HL-60/S4 treated with phorbol 12-myristate 13-acetate at 8.2 ng/mL for 4 days and 3 days (cell line): ENCODE measurements around the gene CCDC106.

Experiments
- in situ Hi-C: fragments of 300-500 bp; cut with MboI; formaldehyde crosslinking; loops from 2 replicates; pipeline ENCODE4 v1.15.0; 2022; ENCODE audit warnings: low sequenced_read_pairs

Gene CCDC106

DNA sequence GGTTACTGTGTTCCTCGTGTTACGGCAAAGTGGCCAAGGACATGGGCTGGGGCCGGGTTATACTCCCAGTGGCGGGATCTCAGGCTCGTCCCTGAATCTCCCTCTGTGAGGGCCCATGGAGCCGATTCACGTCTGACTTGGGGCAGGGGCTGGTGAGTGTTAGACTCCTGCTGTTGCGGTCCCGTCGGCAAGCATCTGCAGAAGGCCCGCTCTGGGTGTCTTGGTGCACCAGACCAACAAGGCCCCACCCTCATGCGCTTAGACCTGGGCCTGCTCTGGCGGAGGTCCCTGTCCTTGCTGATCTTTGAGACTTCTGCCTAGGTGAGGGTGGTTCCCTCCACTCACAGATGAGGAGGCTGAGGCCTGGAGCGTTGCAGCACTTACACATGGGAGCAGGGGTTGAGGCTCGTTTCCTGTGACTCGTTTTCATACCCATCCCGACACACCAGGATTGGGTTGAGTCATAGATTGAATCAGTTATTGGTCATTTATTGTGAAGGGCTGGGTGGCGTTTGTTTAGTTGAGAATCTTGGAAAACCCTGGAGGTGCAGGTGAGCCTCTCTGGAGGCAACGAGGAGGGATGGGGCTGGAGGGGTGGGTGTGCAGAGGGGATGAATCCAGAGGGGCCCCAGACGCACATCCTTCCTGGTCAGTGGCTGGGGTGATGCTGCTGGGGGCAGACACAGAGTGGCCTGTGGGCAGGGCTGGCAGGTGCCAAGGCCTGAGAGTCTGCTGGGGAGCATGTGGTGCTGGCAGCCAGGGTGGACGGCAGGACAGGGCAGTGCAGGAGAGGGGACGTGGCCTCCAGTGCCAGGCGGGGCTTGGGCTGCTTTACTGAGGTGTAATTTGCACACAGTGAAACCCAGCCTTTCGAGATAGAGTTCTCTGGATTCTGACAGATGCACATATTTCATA lies 31.6 kb downstream of the CCDC106 start:
- in situ Hi-C loops = no loop called here

DNA sequence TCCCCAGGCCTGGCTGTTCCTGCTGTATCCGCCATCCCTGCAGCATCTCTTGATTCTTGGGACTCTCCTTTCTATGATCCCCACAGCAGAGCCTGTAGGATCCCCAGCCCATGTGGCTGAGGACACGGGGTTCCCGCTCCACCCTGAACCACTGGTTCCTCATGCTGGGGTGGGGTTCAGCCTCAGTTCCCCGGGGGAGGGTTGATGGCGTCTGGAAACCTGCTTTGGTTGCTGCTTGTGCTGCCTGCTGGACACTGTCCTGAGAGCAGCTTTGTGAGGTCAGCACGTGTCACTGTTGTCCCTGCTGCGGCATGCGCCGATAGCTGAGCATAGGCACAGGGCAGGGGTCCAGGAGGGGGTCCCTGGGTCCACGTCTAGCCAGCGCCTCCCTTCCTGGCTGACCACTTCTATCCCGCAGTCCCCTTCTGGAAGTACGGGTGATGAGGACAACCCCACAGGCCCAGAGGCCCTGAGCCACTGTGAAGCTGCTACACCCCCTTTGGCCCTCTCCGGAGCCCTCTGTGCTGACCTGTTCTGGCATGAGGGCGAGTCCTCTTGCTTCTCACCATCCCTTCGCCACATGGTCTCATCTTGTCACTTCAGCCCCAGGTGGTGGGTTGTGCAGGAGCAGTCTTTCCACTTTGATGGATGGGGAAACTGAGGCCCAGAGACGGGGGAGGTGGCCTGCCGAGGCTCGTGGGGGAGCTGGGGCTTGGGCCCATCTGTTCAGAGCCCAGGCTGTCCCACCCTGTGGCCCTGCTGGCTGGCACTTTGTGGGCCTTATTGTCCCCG lies 32.5 kb downstream of the CCDC106 start:
- in situ Hi-C loops = no loop called here

- in situ Hi-C loops = no loop called here
Measured at GRCh38 chr19:55681131-55682092, 33.4 kb downstream of the CCDC106 start.

GRCh38 chr19:55683449-55684261 lies 35.6 kb downstream of the CCDC106 start:
- in situ Hi-C loops = no loop called here

DNA sequence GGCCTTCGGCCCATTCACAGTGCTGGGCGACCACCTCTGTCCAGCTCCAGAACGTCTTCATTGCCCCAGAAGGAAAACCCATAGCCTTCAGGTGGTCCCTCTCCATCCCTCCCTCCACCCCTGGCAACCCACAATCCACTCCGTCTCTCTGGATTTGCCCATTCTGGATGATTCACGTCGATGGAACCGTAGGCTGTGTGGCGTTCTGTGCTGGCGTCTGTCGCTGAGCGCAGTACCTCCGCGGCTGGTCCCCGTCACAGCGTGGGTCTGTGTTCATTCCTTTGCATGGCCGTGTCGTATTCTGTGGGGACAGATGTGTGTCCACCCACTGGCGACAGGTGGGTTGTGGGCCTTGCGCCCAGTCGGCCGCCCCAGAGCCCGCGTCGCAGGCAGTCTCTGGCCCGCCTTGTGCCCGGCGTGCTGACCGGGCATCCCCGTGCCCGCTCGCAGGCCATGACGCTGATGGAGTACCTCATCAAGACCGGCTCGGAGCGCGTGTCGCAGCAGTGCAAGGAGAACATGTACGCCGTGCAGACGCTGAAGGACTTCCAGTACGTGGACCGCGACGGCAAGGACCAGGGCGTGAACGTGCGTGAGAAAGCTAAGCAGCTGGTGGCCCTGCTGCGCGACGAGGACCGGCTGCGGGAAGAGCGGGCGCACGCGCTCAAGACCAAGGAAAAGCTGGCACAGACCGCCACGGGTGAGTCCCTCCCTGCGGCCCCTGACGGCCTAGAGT lies 37.1 kb downstream of the CCDC106 start:
- in situ Hi-C loops = no loop called here

DNA sequence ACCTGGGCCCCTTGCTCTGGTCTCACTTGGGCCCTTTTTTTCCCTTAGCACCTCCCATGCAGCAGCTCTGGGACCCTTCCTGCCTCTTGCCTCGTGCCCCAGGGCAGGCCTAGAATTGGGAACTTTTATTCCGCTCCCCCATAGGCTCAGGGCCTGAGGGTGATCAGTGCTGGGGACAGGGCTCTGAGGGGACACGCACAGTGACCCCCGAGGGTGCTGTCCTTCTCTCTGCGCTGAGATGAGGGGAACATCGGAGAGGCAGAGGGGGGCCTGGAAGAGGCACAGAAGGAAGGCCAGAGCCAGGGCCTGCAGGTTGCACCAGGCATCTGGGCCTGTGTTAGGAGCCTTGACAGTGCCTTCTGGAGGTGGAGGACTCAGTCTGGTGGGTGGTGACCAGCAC lies 37.8 kb downstream of the CCDC106 start:
- in situ Hi-C loops = no loop called here

DNA sequence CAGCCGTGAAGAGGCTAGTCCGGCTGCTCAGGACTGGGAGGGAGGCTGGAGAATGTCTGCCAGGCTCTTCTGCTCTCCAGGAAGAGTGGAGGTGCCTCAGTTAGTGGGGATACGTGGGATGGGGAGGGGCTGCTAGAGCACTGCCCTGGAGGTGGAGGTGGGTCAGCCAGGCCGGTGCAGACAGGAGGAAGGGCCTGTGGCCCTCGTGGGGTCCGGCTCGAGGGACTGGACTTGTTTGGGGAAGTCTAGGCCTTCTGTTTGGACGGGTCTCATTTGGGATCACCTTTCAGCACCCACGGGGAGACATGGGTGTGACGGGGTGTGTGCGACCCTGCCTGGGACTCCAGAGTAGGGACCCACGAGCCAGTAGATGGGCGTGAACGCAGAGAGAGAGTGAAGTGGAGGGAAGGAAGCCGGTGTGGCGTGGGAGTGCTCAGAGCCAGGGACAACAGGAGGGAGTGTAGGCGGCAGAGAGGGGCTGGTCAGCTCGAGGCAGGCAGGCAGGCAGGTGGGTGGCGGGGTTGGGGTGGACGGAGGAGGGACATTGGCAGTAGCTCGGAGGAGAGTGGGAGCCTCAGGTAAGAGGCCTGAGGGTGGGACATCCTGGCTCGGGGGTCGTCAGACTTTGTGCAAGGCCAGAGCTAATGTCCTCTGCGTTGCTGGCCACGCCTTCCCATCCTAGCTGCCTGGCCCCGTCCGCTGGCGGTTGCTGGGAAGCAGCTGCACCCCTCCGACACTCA lies 38.5 kb downstream of the CCDC106 start:
- in situ Hi-C loops = no loop called here

DNA sequence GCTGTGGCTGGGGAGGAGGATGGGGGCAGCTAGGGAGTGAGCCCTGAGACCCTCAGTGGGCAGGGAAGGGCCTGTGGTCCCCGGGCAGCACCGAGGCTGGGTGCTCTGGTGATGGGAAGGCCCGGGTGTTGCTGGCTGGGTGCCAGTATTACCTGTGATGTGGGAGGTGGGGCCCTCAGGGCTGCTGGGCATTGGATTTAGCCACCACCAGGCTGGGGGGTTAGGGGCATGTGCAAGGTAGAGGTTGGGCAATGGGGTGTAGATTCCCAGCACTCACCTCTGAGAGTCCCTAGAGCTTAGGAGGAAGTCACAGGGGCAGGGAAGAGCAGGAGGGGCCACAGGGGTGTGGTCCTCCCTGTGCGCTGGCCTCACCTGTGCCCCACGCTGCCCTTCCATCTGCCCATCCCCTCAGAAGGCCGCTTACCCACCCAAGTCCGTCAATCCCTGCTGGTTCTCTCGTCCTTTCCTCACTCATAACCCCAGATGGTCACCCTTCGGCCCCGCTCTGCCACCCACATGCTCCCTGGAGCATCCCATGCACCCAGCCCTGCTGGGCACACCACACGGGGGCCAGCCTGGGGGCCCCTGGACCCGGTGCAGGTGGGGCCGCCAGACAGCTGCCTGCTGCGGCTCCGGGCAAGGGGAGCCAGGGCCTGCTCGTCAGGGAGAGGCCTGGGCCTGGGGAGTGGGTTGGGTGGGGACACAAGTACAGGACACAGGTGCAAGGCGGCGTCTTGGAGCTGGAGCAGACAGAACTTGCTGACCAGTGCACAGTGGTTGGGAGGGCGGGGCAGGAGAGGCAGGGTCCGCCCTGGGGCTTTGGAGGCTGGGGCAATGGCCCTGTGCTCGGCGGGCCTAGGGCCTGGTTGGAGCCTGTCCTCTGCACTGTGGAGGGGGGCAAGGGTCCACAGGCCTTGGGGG lies 39.5 kb downstream of the CCDC106 start:
- in situ Hi-C loops = no loop called here

DNA sequence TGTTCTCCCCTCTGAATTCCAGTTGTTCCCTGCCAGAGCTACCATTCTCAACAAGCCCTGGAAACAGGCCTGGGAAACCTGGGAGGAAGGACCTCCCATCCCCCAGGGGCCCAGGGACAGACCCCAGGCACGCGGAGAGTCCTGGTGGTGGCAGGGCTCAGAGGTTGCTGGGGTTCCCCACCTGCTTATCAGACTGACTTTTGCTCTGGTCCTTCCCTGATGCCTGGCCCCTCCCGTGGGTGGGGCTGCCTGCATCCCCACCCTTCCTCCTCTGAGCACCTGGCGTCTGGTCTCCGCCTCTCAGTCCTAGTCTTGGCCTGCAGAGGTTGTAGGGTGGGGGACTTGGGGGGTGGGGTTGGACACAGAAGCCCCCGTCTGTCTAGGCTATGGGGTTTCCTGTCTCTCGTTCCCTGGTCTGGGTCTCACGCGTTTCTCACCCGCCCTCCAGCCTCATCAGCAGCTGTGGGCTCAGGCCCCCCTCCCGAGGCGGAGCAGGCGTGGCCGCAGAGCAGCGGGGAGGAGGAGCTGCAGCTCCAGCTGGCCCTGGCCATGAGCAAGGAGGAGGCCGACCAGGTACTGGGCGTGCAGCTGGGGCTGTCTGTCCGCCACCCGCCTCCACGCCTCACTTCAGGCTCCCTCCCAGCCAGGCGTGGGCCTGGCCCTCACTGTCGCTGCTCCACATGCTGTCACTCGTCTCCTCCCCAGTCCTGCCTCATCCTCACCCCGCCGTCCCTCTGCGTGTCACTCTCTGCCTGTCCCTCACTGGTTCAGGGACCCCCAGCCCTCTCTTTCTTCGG lies 40.6 kb downstream of the CCDC106 start:
- in situ Hi-C loops = no loop called here

DNA sequence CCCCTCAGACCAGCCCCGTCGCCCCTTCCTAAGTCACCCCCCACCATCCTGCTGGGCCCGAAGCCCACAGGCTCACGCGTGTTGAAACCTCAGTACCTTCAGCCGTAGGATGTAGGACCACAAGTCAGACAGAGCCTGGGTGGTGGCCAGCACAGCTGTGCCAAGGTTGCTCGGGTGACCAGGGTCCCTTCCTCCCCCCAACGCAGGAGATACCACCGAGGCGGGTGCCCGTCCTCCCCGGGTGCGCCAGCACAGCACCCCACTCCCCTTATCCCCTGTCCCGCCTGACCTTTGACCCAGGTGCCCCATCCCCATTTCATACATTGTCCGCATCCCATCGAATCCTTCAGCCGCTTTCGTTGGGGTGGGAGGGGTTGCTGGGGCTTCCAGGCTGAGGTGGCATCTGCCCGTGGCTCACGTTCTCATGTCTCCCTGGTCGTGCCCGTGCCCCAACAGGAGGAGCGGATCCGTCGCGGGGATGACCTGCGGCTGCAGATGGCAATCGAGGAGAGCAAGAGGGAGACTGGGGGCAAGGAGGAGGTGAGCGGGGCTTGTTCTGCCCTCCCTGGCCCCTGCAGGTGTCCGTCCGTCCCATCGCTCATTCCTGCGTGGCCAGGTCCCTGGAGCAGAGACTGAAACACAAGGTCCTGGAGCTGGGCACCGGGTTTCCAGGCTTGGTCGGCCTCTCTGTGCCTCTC lies 41.5 kb downstream of the CCDC106 start:
- in situ Hi-C loops = no loop called here

GRCh38 chr19:55690109-55690768 lies 42.2 kb downstream of the CCDC106 start:
- in situ Hi-C loops = no loop called here

- in situ Hi-C loops = no loop called here
Measured at GRCh38 chr19:55690769-55691545, 42.9 kb downstream of the CCDC106 start.

GRCh38 chr19:55691561-55692481 lies 43.8 kb downstream of the CCDC106 start:
- in situ Hi-C loops = no loop called here

DNA sequence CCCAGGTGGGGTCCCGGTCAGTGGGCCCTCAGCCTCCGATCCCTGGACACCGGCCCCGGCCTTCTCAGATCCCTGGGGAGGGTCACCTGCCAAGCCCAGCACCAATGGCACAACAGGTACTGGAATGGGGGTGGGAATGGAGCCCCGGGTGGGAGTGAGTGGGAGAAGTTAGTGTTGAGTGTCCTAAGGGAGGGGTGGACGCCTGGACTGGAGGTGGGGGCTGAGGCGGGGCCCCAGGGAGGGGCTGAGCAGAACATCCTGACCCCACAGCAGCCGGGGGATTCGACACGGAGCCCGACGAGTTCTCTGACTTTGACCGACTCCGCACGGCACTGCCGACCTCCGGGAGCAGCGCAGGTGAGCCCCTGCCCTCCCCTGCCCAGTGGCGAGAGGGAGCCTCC lies 44.7 kb downstream of the CCDC106 start:
- in situ Hi-C loops = no loop called here
